WTC11 (cell line): ENCODE results near the gene IDUA. TPM values are rescaled to one million over a fixed set of nuclear protein-coding genes. Genes with fewer than 3 reads are reported as not detected.

Experiments used
- ATAC-seq: fragments of 200-7000 bp; cut with Tn5 transposase; 2 replicates; pipeline ENCODE4 v1.10.0; 2021; ENCODE audit warnings: mild to moderate bottlenecking, moderate library complexity
- CTCF ChIA-PET: fragments of 300-600 bp; sonication (Branson Sonifier 250); formaldehyde crosslinking; loops from one replicate; lab custom pipeline; 2021; ENCODE audit warnings: antibody characterized with exemption; lab: Charles Lee
- POLR2A ChIA-PET: fragments of 350-600 bp; sonication (Branson Sonifier 250); formaldehyde crosslinking; loops from one replicate; lab custom pipeline; 2021; ENCODE audit warnings: antibody characterized with exemption; lab: Charles Lee
- DNase-seq: peaks from one replicate; pipeline ENCODE4 v3.0.0; 2021; ENCODE audit warnings: low spot score
- H3K27ac Mint-ChIP-seq: 2 replicates; pipeline ENCODE4 v1.8.0; 2021; ENCODE audit warnings: mixed read lengths
- H3K27me3 Mint-ChIP-seq: 2 replicates; pipeline ENCODE4 v1.8.0; 2021; ENCODE audit warnings: low read depth, mild to moderate bottlenecking, moderate library complexity, mixed read lengths
- H3K36me3 Mint-ChIP-seq: 2 replicates; pipeline ENCODE4 v1.8.0; 2021; ENCODE audit warnings: mixed read lengths
- H3K4me1 Mint-ChIP-seq: 2 replicates; pipeline ENCODE4 v1.8.0; 2022; ENCODE audit warnings: mixed read lengths
- H3K4me3 Mint-ChIP-seq: 2 replicates; pipeline ENCODE4 v1.8.0; 2021; ENCODE audit warnings: mild to moderate bottlenecking, moderate library complexity, mixed read lengths
- H3K9me3 Mint-ChIP-seq: 2 replicates; pipeline ENCODE4 v1.8.0; 2021; ENCODE audit warnings: mixed read lengths
- CREB1 ChIP-seq: sonication (generic); formaldehyde crosslinking; IDR thresholded peaks from 2 replicates; pipeline ENCODE4 v1.8.0; 2023; ENCODE audit warnings: mild to moderate bottlenecking, missing genetic modification reagents
- ELF4 ChIP-seq: sonication (generic); formaldehyde crosslinking; IDR thresholded peaks from 2 replicates; pipeline ENCODE4 v1.8.1; 2022; ENCODE audit warnings: low read depth, mild to moderate bottlenecking, moderate library complexity, missing genetic modification reagents
- FOXJ3 ChIP-seq: sonication (generic); formaldehyde crosslinking; IDR thresholded peaks from 2 replicates; pipeline ENCODE4 v1.9.0; 2021; ENCODE audit warnings: missing genetic modification reagents, mild to moderate bottlenecking, borderline replicate concordance
- IRF1 ChIP-seq: sonication (generic); formaldehyde crosslinking; IDR thresholded peaks from 2 replicates; pipeline ENCODE4 v1.8.0; 2023; ENCODE audit warnings: missing genetic modification reagents
- MXD4 ChIP-seq: fragments of 250-450 bp; sonication (Bioruptor Pico); IDR thresholded peaks from 2 replicates; pipeline ENCODE4 v1.8.0; 2021; ENCODE audit warnings: mild to moderate bottlenecking, moderate library complexity, borderline replicate concordance
- MYBL2 ChIP-seq: sonication (generic); formaldehyde crosslinking; IDR thresholded peaks from 2 replicates; pipeline ENCODE4 v1.8.1; 2023; ENCODE audit warnings: mild to moderate bottlenecking, moderate library complexity, missing genetic modification reagents
- NFATC4 ChIP-seq: fragments of 250-450 bp; sonication (Bioruptor Pico); IDR thresholded peaks from 2 replicates; pipeline ENCODE4 v1.9.0; 2021; ENCODE audit warnings: mild to moderate bottlenecking
- NR1H2 ChIP-seq: sonication (generic); formaldehyde crosslinking; IDR thresholded peaks from 2 replicates; pipeline ENCODE4 v1.9.0; 2021; ENCODE audit warnings: mild to moderate bottlenecking, moderate library complexity, missing genetic modification reagents
- NR3C1 ChIP-seq: sonication (generic); formaldehyde crosslinking; conservative IDR thresholded peaks from 2 replicates; pipeline ENCODE4 v1.8.1; 2023; ENCODE audit warnings: low read depth, mild to moderate bottlenecking, missing genetic modification reagents
- RELA ChIP-seq: sonication (generic); formaldehyde crosslinking; IDR thresholded peaks from 2 replicates; pipeline ENCODE4 v1.8.1; 2022; ENCODE audit warnings: missing genetic modification reagents, mild to moderate bottlenecking, borderline replicate concordance
- SP1 ChIP-seq: sonication (generic); formaldehyde crosslinking; conservative IDR thresholded peaks from 2 replicates; pipeline ENCODE4 v1.8.1; 2022; ENCODE audit warnings: missing genetic modification reagents
- TEAD4 ChIP-seq: sonication (generic); formaldehyde crosslinking; IDR thresholded peaks from 2 replicates; pipeline ENCODE4 v1.8.0; 2022; ENCODE audit warnings: mild to moderate bottlenecking, missing genetic modification reagents
- TP53 ChIP-seq: sonication (generic); formaldehyde crosslinking; IDR thresholded peaks from 2 replicates; pipeline ENCODE4 v1.8.1; 2023; ENCODE audit warnings: mild to moderate bottlenecking, missing genetic modification reagents
- ZBTB21 ChIP-seq: sonication (generic); formaldehyde crosslinking; IDR thresholded peaks from 2 replicates; pipeline ENCODE4 v1.8.1; 2023; ENCODE audit warnings: mild to moderate bottlenecking, missing genetic modification reagents, borderline replicate concordance
- ZNF232 ChIP-seq: sonication (generic); formaldehyde crosslinking; IDR thresholded peaks from 2 replicates; pipeline ENCODE4 v1.8.0; 2022; ENCODE audit warnings: mild to moderate bottlenecking, missing genetic modification reagents
- ZNF281 ChIP-seq: sonication (generic); formaldehyde crosslinking; IDR thresholded peaks from 2 replicates; pipeline ENCODE4 v1.8.0; 2023; ENCODE audit warnings: mild to moderate bottlenecking, missing genetic modification reagents
- ZNF317 ChIP-seq: sonication (generic); formaldehyde crosslinking; IDR thresholded peaks from 2 replicates; pipeline ENCODE4 v1.8.1; 2023; ENCODE audit warnings: low read depth, mild to moderate bottlenecking, moderate library complexity, missing genetic modification reagents, borderline replicate concordance
- ZNF423 ChIP-seq: fragments of 250-450 bp; sonication (Bioruptor Pico); IDR thresholded peaks from 2 replicates; pipeline ENCODE4 v2.1.2; 2022; ENCODE audit warnings: mild to moderate bottlenecking, moderate library complexity
- total RNA-seq: library from RNA; stranded (reverse); gene quantifications from 3 replicates; pipeline ENCODE4 v1.2.3, GENCODE V29; 2021
- TF ChIP-seq, protein P1 (sequence below): sonication (generic); formaldehyde crosslinking; IDR thresholded peaks from 2 replicates; pipeline ENCODE4 v1.8.0; 2022; ENCODE audit warnings: mild to moderate bottlenecking, missing genetic modification reagents

IDUA gene
- total RNA-seq, 1 experiment from 2014 or later: 8.7 TPM

GRCh38 chr4:1011666-1012033 lies 24.8 kb downstream of the IDUA start:
- TF ChIP-seq ZNF232 (no peak), TP53 (CRISPR knock-in tag) (no peak), TEAD4 (CRISPR knock-in tag) (no peak), NFATC4 (CRISPR knock-in tag) (no peak), ZBTB21 (no peak), FOXJ3 (no peak), IRF1 (CRISPR knock-in tag) (no peak), NR1H2 (no peak)
- TF ChIP-seq, all 79 proteins: peak for 0
- no peak overlapping the region for H3K27ac Mint-ChIP-seq
- peaks cover 10% of the 10 kb centered on the region for H3K4me1 Mint-ChIP-seq
- ChIA-PET POLR2A (no interaction called here), CTCF (no interaction called here)
- H3K27me3 Mint-ChIP-seq: peaks cover 38% of the 10 kb centered on the region
- no peak overlapping the region for H3K4me3 Mint-ChIP-seq
- no peaks in the 10 kb centered on the region for H3K36me3 Mint-ChIP-seq
- peaks cover 7% of the 10 kb centered on the region; the same call in 1 of the 2 replicates for H3K9me3 Mint-ChIP-seq
- no peak for DNase-seq
- ATAC-seq: no peak

- TF ChIP-seq RELA (CRISPR knock-in tag) (no peak), CREB1 (no peak), ZNF281 (no peak), ELF4 (CRISPR knock-in tag) (no peak), SP1 (CRISPR knock-in tag) (peak; percentile 29; the same call in 1 of the 2 replicates), MYBL2 (CRISPR knock-in tag) (no peak), ZNF317 (CRISPR knock-in tag) (no peak), ZNF423 (CRISPR knock-in tag) (peak; percentile 70), MXD4 (no peak), NR3C1 (CRISPR knock-in tag) (no peak), TEAD4 (CRISPR knock-in tag) (no peak)
- TF ChIP-seq, protein P1, sequence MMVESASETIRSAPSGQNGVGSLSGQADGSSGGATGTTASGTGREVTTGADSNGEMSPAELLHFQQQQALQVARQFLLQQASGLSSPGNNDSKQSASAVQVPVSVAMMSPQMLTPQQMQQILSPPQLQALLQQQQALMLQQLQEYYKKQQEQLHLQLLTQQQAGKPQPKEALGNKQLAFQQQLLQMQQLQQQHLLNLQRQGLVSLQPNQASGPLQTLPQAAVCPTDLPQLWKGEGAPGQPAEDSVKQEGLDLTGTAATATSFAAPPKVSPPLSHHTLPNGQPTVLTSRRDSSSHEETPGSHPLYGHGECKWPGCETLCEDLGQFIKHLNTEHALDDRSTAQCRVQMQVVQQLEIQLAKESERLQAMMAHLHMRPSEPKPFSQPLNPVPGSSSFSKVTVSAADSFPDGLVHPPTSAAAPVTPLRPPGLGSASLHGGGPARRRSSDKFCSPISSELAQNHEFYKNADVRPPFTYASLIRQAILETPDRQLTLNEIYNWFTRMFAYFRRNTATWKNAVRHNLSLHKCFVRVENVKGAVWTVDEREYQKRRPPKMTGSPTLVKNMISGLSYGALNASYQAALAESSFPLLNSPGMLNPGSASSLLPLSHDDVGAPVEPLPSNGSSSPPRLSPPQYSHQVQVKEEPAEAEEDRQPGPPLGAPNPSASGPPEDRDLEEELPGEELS (CRISPR knock-in tag): no peak
- peaks cover 10% of the 10 kb centered on the region for H3K4me1 Mint-ChIP-seq
- no peaks in the 10 kb centered on the region for H3K36me3 Mint-ChIP-seq
- H3K27me3 Mint-ChIP-seq: peaks cover 33% of the 10 kb centered on the region
- CTCF ChIA-PET: no interaction called here
- 0 out of 2 replicates have a peak, but pooled peaks cover 1% of the 10 kb centered on the region for H3K9me3 Mint-ChIP-seq
- POLR2A ChIA-PET: no interaction called here
- ATAC-seq (no peak), DNase-seq (peak; percentile 45)
- no peak overlapping the region for H3K27ac Mint-ChIP-seq
- peak overlapping the region; percentile 44; the same call in 1 of the 2 replicates for H3K4me3 Mint-ChIP-seq
These were observed 25.3 kb downstream of the IDUA start for GRCh38 chr4:1012034-1012739.
